PC-9 (cell line): ENCODE results near the gene DPY30.

ENCODE experiments used
- EZH2 ChIP-seq: fragments of 200-600 bp; sonication (generic); IDR thresholded peaks from 2 replicates; pipeline ENCODE4 v1.8.0; 2017; ENCODE audit warnings: antibody characterized with exemption, low read depth
- TF ChIP-seq, protein P1 (sequence below): fragments of 200-600 bp; sonication (generic); conservative IDR thresholded peaks from 2 replicates; pipeline ENCODE4 v1.6.1; 2017; ENCODE audit warnings: mixed run types, antibody characterized with exemption, mild to moderate bottlenecking, moderate library complexity

DNA sequence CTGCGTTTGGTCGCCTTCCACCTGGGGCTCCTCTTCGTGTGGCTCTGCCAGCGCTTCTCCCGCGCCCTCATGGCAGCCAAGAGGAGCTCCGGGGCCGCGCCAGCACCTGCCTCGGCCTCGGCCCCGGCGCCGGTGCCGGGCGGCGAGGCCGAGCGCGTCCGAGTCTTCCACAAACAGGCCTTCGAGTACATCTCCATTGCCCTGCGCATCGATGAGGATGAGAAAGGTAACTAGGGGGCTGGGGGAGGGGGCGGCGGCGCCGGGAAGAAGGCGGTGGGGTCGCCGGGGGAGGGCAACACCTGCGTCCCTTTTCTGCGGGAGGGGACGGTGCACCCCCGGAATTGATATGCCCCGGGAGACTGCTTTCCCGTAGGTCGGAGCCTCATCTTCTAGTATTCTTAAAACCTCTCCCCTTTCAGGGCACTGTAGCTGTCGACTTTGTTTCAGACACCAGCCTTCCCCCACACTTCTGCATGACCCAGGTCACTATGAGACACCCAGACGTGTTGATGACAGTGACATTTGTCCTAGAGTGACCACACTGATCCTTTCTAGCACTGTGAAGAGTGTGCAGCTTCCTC, 24.5 kb upstream of the DPY30 start:
- TF ChIP-seq, protein P1, sequence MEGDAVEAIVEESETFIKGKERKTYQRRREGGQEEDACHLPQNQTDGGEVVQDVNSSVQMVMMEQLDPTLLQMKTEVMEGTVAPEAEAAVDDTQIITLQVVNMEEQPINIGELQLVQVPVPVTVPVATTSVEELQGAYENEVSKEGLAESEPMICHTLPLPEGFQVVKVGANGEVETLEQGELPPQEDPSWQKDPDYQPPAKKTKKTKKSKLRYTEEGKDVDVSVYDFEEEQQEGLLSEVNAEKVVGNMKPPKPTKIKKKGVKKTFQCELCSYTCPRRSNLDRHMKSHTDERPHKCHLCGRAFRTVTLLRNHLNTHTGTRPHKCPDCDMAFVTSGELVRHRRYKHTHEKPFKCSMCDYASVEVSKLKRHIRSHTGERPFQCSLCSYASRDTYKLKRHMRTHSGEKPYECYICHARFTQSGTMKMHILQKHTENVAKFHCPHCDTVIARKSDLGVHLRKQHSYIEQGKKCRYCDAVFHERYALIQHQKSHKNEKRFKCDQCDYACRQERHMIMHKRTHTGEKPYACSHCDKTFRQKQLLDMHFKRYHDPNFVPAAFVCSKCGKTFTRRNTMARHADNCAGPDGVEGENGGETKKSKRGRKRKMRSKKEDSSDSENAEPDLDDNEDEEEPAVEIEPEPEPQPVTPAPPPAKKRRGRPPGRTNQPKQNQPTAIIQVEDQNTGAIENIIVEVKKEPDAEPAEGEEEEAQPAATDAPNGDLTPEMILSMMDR: no peak
- no peak for TF ChIP-seq EZH2
